ENCODE measurements around the gene NFKB2. TPM values are rescaled to one million over a fixed set of nuclear protein-coding genes. Genes with fewer than 3 reads are reported as not detected.

The NFKB2 gene
- total RNA-seq, 1 donor from 2014 or later = 7.5 TPM

DNA sequence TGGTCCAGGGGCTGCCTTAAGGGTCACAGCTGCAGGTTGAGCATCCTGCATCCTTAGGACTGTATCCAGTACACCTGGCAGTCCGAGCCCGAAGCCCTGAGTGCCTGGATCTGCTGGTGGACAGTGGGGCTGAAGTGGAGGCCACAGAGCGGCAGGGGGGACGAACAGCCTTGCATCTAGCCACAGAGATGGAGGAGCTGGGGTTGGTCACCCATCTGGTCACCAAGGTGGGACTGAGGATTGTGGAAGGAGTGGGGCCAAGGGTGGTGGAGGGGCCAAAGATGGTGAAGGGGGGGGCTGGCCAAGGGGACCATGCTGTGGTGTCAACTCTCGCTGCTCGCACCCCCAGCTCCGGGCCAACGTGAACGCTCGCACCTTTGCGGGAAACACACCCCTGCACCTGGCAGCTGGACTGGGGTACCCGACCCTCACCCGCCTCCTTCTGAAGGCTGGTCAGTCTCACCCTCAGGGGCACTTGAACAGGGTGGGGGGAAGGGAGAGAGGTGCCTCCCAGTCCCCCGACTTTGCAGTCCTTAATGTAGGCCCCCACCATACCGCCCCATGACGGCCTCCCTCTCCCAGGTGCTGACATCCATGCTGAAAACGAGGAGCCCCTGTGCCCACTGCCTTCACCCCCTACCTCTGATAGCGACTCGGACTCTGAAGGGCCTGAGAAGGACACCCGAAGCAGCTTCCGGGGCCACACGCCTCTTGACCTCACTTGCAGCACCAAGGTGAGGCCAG, 5.3 kb downstream of the NFKB2 start:
- Mint-ChIP-seq H3K27me3 (ENCODE audit: unreplicated experiment) (peaks cover 11% of the 10 kb centered on the region), H3K9me3 (ENCODE audit: unreplicated experiment) (peaks cover 4% of the 10 kb centered on the region), H3K36me3 (ENCODE audit: unreplicated experiment) (no peaks in the 10 kb centered on the region), H3K27ac (ENCODE audit: unreplicated experiment) (no peak overlapping the region), H3K4me3 (ENCODE audit: unreplicated experiment) (no peak overlapping the region), H3K4me1 (ENCODE audit: low read depth, unreplicated experiment) (no peaks in the 10 kb centered on the region)
- TF ChIP-seq CTCF (IDR thresholded peaks at IDR 0.05; ENCODE audit: partially characterized antibody, unreplicated experiment) = no peak
- no peak for DNase-seq

DNA sequence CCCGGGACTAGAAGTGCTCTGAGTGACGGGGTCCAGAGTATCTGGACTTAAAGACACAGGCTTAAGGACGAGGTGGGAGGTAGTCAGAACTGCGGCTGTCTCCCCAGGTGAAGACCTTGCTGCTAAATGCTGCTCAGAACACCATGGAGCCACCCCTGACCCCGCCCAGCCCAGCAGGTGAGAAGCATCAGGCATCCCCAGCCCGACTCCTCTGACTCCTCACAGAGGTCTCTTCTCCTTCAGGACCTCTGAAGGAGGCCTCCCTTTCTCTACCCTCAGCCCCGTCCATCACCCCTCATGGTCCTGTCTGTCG, 5.8 kb downstream of the NFKB2 start:
- DNase-seq = no peak
- Mint-ChIP-seq H3K27me3 (ENCODE audit: unreplicated experiment) (peaks cover 6% of the 10 kb centered on the region), H3K27ac (ENCODE audit: unreplicated experiment) (no peak overlapping the region), H3K36me3 (ENCODE audit: unreplicated experiment) (no peaks in the 10 kb centered on the region), H3K9me3 (ENCODE audit: unreplicated experiment) (peaks cover 4% of the 10 kb centered on the region), H3K4me1 (ENCODE audit: low read depth, unreplicated experiment) (no peaks in the 10 kb centered on the region), H3K4me3 (ENCODE audit: unreplicated experiment) (no peak overlapping the region)
- TF ChIP-seq CTCF (IDR thresholded peaks at IDR 0.05; ENCODE audit: partially characterized antibody, unreplicated experiment) = no peak

DNA sequence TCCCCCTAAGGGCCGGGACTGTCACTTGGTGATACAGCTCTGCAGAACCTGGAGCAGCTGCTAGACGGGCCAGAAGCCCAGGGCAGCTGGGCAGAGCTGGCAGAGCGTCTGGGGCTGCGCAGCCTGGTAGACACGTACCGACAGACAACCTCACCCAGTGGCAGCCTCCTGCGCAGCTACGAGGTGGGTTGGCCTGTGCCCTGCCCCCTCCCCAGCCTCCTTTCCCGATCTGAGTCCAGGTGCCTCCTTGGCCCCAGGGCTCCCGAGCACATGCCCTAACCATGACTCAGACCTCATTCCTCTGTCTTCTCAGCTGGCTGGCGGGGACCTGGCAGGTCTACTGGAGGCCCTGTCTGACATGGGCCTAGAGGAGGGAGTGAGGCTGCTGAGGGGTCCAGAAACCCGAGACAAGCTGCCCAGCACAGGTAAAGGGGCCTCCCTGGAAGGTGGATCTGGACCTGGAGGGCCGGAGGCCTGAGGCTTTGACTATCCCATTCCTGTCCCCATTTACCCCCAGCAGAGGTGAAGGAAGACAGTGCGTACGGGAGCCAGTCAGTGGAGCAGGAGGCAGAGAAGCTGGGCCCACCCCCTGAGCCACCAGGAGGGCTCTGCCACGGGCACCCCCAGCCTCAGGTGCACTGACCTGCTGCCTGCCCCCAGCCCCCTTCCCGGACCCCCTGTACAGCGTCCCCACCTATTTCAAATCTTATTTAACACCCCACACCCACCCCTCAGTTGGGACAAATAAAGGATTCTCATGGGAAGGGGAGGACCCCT, 6.4 kb downstream of the NFKB2 start:
- DNase-seq = no peak
- Mint-ChIP-seq H3K27ac (ENCODE audit: unreplicated experiment) (no peak overlapping the region), H3K4me3 (ENCODE audit: unreplicated experiment) (no peak overlapping the region), H3K4me1 (ENCODE audit: low read depth, unreplicated experiment) (peaks cover 2% of the 10 kb centered on the region), H3K27me3 (ENCODE audit: unreplicated experiment) (peaks cover 6% of the 10 kb centered on the region), H3K36me3 (ENCODE audit: unreplicated experiment) (no peaks in the 10 kb centered on the region), H3K9me3 (ENCODE audit: unreplicated experiment) (peaks cover 4% of the 10 kb centered on the region)
- TF ChIP-seq CTCF (IDR thresholded peaks at IDR 0.05; ENCODE audit: partially characterized antibody, unreplicated experiment) = no peak

- H3K36me3 Mint-ChIP-seq (ENCODE audit: unreplicated experiment) = no peaks in the 10 kb centered on the region
- H3K4me1 Mint-ChIP-seq (ENCODE audit: low read depth, unreplicated experiment) = peaks cover 2% of the 10 kb centered on the region
- DNase-seq = no peak
- H3K27me3 Mint-ChIP-seq (ENCODE audit: unreplicated experiment) = peaks cover 6% of the 10 kb centered on the region
- no peak overlapping the region for H3K27ac Mint-ChIP-seq (ENCODE audit: unreplicated experiment)
- no peak for TF ChIP-seq CTCF (IDR thresholded peaks at IDR 0.05; ENCODE audit: partially characterized antibody, unreplicated experiment)
- H3K4me3 Mint-ChIP-seq (ENCODE audit: unreplicated experiment) = no peak overlapping the region
- H3K9me3 Mint-ChIP-seq (ENCODE audit: unreplicated experiment) = peaks cover 4% of the 10 kb centered on the region
Observed at GRCh38 chr10:102402512-102402896, 7.0 kb downstream of the NFKB2 start.

GRCh38 chr10:102403115-102403514, 7.6 kb downstream of the NFKB2 start:
- no peak for TF ChIP-seq CTCF (IDR thresholded peaks at IDR 0.05; ENCODE audit: partially characterized antibody, unreplicated experiment)
- Mint-ChIP-seq H3K4me1 (ENCODE audit: low read depth, unreplicated experiment) (peaks cover 6% of the 10 kb centered on the region), H3K36me3 (ENCODE audit: unreplicated experiment) (no peaks in the 10 kb centered on the region), H3K9me3 (ENCODE audit: unreplicated experiment) (peaks cover 4% of the 10 kb centered on the region), H3K27ac (ENCODE audit: unreplicated experiment) (no peak overlapping the region), H3K27me3 (ENCODE audit: unreplicated experiment) (peaks cover 6% of the 10 kb centered on the region), H3K4me3 (ENCODE audit: unreplicated experiment) (no peak overlapping the region)
- DNase-seq = no peak
